ENCODE measurements around the gene CORO2B. TPM values are rescaled to one million over a fixed set of nuclear protein-coding genes. Genes with fewer than 3 reads are reported as not detected.
"Not testable (repeated sequence)": the region's sequence is repeated elsewhere in the genome, so short reads cannot be mapped to it uniquely, and the experiment has no call there.

CORO2B gene
- total RNA-seq, 1 experiment from 2014 or later: not detected

GRCh38 chr15:68636256-68636655 is 57.5 kb downstream of the CORO2B start:
- no peak for DNase-seq (ENCODE audit: low spot score)

GRCh38 chr15:68637767-68638404 is 59.1 kb downstream of the CORO2B start:
- in situ Hi-C loops (cut with HindIII; ENCODE audit: low sequenced_read_pairs): no loop called here
- DNase-seq (ENCODE audit: low spot score): no peak

More at GRCh38 chr15:68636256-68636655, 57.5 kb downstream of the CORO2B start:
- in situ Hi-C loops (cut with HindIII; ENCODE audit: low sequenced_read_pairs): no loop called here

GRCh38 chr15:68638953-68639515 is 60.2 kb downstream of the CORO2B start:
- no peak for DNase-seq (ENCODE audit: low spot score)
- in situ Hi-C loops (cut with HindIII; ENCODE audit: low sequenced_read_pairs): no loop called here

- in situ Hi-C loops (cut with HindIII; ENCODE audit: low sequenced_read_pairs): no loop called here
- peak; percentile 67 for DNase-seq (ENCODE audit: low spot score)
Observed at GRCh38 chr15:68639926-68640600, 61.3 kb downstream of the CORO2B start.

GRCh38 chr15:68640791-68641331 is 62.1 kb downstream of the CORO2B start:
- DNase-seq (ENCODE audit: low spot score): peak; percentile 56
- in situ Hi-C loops (cut with HindIII; ENCODE audit: low sequenced_read_pairs): no loop called here

GRCh38 chr15:68641376-68641775 is 62.6 kb downstream of the CORO2B start:
- no peak for DNase-seq (ENCODE audit: low spot score)
- in situ Hi-C loops (cut with HindIII; ENCODE audit: low sequenced_read_pairs): no loop called here

GRCh38 chr15:68642491-68642845 is 63.7 kb downstream of the CORO2B start:
- DNase-seq (ENCODE audit: low spot score): no peak

GRCh38 chr15:68643216-68643830 is 64.5 kb downstream of the CORO2B start:
- no peak for DNase-seq (ENCODE audit: low spot score)
- in situ Hi-C loops (cut with HindIII; ENCODE audit: low sequenced_read_pairs): no loop called here

More at GRCh38 chr15:68642491-68642845, 63.7 kb downstream of the CORO2B start:
- in situ Hi-C loops (cut with HindIII; ENCODE audit: low sequenced_read_pairs): no loop called here

GRCh38 chr15:68644083-68644904 is 65.5 kb downstream of the CORO2B start:
- in situ Hi-C loops (cut with HindIII; ENCODE audit: low sequenced_read_pairs): no loop called here
- peak; percentile 62 for DNase-seq (ENCODE audit: low spot score)

GRCh38 chr15:68644996-68645395 is 66.2 kb downstream of the CORO2B start:
- in situ Hi-C loops (cut with HindIII; ENCODE audit: low sequenced_read_pairs): no loop called here
- DNase-seq (ENCODE audit: low spot score): no peak

GRCh38 chr15:68646156-68646555 is 67.4 kb downstream of the CORO2B start:
- DNase-seq (ENCODE audit: low spot score): peak; percentile 79
- in situ Hi-C loops (cut with HindIII; ENCODE audit: low sequenced_read_pairs): no loop called here

- peak; percentile 48 for DNase-seq (ENCODE audit: low spot score)
- in situ Hi-C loops (cut with HindIII; ENCODE audit: low sequenced_read_pairs): no loop called here
Observed at GRCh38 chr15:68646696-68647095, 67.9 kb downstream of the CORO2B start.

GRCh38 chr15:68647361-68647760 is 68.6 kb downstream of the CORO2B start:
- in situ Hi-C loops (cut with HindIII; ENCODE audit: low sequenced_read_pairs); DNase-seq (ENCODE audit: low spot score): not testable (repeated sequence)

- no peak for DNase-seq (ENCODE audit: low spot score)
- in situ Hi-C loops (cut with HindIII; ENCODE audit: low sequenced_read_pairs): no loop called here
Observed at GRCh38 chr15:68650901-68651709, 72.3 kb downstream of the CORO2B start.

GRCh38 chr15:68651916-68652525 is 73.2 kb downstream of the CORO2B start:
- DNase-seq (ENCODE audit: low spot score): no peak
- in situ Hi-C loops (cut with HindIII; ENCODE audit: low sequenced_read_pairs): no loop called here

GRCh38 chr15:68653031-68653635 is 74.3 kb downstream of the CORO2B start:
- in situ Hi-C loops (cut with HindIII; ENCODE audit: low sequenced_read_pairs): no loop called here
- no peak for DNase-seq (ENCODE audit: low spot score)

- no peak for DNase-seq (ENCODE audit: low spot score)
- in situ Hi-C loops (cut with HindIII; ENCODE audit: low sequenced_read_pairs): no loop called here
Observed at GRCh38 chr15:68653801-68654200, 75.0 kb downstream of the CORO2B start.
